GM12872 (cell line): ENCODE measurements around the gene PRXL2A.

Source experiments
- TF ChIP-seq, protein P1 (sequence below): IDR thresholded peaks from 3 replicates; pipeline ENCODE4 v1.5.1; 2011; ENCODE audit warnings: low read depth, mild to moderate bottlenecking, low read length, moderate library complexity; ENCODE audit not compliant: insufficient read depth

The PRXL2A gene

DNA sequence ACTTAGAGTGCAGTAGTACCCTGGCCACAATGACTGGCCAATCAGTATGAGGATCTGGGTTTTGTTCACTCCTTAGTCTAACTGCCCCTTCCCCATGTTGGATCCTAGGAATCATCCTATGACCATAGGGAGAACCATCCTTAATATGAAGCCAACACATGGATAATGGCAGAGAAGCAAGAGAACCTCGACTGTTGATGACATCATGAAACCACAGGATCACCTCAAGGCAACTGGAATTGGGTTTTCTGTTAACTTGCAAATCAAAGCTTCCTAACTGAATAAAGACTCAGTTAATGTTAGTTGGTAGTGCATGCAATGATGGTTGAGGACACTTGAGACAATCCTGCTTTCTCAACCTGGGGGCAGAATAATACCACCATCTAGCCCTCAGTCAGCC lies 3.3 kb upstream of the PRXL2A start:
- TF ChIP-seq, protein P1, sequence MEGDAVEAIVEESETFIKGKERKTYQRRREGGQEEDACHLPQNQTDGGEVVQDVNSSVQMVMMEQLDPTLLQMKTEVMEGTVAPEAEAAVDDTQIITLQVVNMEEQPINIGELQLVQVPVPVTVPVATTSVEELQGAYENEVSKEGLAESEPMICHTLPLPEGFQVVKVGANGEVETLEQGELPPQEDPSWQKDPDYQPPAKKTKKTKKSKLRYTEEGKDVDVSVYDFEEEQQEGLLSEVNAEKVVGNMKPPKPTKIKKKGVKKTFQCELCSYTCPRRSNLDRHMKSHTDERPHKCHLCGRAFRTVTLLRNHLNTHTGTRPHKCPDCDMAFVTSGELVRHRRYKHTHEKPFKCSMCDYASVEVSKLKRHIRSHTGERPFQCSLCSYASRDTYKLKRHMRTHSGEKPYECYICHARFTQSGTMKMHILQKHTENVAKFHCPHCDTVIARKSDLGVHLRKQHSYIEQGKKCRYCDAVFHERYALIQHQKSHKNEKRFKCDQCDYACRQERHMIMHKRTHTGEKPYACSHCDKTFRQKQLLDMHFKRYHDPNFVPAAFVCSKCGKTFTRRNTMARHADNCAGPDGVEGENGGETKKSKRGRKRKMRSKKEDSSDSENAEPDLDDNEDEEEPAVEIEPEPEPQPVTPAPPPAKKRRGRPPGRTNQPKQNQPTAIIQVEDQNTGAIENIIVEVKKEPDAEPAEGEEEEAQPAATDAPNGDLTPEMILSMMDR = no peak

DNA sequence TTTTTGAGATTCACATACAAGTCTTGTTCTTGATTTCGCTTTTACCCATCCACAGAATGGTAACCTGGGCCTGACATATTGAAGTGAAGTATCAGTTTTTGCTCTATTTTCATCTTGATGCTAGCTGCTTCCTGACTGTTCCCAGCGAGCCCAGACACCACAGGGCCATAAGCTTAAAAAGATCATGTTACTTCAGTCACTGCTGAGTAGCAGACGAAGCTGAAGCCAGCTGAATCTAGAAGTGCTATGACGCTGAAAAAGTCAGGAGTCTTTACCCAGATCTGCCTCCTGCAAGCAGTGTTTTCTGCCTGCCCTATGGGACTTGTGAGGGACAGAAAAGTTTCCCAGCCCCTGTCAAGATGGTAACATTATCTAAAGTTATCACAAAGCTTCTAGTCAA lies 2.7 kb upstream of the PRXL2A start:
- TF ChIP-seq, protein P1 = no peak

DNA sequence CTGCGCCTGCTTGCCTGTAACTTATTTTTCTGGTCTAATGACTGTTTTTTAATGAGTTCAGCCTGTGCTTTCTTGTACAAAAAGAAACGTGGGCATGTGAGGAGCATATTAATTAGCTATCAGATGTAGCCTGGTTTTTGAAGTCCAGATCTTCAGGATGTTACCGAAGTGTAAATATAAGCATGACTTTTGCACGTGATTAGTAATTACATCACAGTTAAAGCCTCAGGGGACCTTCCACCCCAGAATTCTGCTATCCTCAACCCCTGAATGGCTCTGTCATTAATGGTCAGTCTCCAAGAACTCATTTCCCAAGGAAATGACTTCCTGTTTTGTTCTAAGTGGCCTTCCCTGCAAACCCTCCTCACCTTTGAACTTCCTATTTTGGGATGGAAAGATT lies 2.1 kb upstream of the PRXL2A start:
- TF ChIP-seq, protein P1 = no peak

DNA sequence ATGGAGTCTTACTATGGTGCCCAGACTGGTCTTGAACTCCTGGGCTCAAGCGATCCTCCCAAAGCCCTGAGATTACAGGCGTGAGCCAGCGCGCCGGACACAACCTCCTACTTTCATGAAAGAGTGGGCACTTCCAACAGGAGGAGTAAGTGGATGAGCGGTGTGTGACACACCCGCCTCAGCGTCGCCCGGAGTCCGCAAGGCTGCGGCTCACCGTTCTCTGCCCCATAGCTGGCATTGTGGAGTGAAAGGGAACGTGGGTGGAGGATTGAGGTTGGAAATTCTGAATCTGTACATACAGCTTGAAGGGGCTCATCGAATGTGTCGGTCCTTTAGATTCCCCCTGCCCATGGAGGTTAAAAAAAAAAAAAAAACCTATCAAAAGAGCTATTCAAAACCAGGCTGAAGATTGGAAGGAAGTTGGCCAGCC lies 524 bp upstream of the PRXL2A start:
- TF ChIP-seq, protein P1 = no peak

DNA sequence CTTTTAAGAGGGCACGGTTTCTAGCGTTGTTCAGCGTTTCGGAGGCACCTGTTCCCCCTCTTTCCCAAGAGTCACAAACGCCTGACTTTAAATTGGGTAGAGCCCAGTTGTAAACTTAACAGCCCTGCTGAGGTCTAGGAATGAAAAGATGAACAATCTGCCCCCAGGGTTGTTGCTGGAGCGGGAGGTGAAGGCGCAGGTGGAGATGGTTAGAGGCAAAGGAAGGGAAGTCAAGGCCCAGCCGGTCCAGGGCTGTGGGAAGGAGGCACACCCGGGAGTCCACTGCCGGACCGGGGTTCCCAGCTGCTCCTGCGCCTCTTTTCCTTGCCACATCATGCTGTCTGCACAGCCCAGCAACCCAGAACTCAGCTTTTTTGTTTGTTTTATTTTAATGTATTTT lies 770 bp downstream of the PRXL2A start:
- TF ChIP-seq, protein P1 = no peak

DNA sequence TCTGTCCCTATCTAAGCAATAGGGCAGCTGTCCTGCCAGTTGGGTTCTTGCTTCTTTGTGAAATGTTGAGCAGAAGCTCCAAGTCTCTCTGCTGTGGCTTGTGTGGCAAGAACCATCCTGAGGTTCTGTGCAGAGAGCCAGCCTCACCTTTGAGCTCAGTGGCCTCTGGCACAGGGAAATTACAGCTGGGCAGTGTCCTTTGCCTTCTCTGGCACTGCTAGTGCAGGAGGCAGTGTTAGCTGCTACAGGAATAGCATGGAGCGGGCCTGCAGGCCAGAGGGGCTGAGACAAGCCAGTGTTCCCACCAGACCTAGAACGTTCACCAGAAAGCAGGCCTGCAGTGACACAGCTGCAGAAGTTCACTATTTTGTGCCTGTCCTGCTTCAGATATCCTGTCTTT lies 1.8 kb downstream of the PRXL2A start:
- TF ChIP-seq, protein P1 = no peak

DNA sequence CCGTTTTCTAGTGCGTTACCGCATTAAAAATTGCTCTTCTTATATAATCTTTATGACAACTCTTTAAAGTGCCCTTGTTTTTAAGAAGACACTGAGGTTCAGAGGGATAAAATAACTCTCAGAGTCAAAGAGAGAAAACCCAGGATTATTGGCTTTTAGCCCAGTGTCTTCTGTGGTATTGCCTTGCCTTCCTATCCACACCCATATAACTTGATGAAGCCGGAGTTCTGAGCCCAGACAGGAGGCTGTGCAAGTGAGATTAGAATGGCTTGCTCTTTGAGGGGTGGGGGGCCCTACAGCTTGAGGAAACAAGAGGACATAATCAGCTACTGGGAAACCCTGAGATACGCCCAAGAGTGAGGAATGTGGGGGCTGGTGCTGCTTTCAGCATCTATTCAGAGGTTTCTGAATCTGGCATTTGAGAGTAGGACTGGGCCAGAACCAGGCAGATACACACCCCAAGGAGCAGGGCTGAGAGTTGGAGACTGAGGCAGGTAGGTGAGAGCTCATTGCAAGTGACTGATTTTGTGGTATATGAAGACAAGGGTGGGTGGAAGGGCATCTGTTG lies 2.3 kb downstream of the PRXL2A start:
- TF ChIP-seq, protein P1 = no peak
